Neutrophil (primary cell): ENCODE data around the gene PKP1.

Experiments used
- H3K27ac ChIP-seq: fragments of 200-600 bp; sonication (generic); 2 replicates; pipeline ENCODE4 v1.5.1; 2016; ENCODE audit warnings: mild to moderate bottlenecking, moderate library complexity
- H3K27me3 ChIP-seq: fragments of 200-600 bp; sonication (generic); 2 replicates; pipeline ENCODE4 v1.6.0; 2016; ENCODE audit warnings: mild to moderate bottlenecking
- H3K36me3 ChIP-seq: fragments of 200-600 bp; sonication (generic); 2 replicates; pipeline ENCODE4 v1.5.1; 2017
- H3K4me1 ChIP-seq, 2 experiments: fragments of 200-600 bp in 1 of 2; sonication (generic) in 1 of 2; 1 replicate in 1 of 2; 2 replicates in 1 of 2; pipeline versions ENCODE4 v1.5.1 to v1.6.1; 2013 to 2016; ENCODE audit warnings: low read depth in 1 of 2, low read length in 1 of 2, mild to moderate bottlenecking in 1 of 2, moderate library complexity in 1 of 2; ENCODE audit not compliant: control insufficient read depth in 1 of 2, insufficient read depth in 1 of 2
- H3K4me3 ChIP-seq, 2 experiments: fragments of 200-600 bp in 1 of 2; sonication (generic) in 1 of 2; 1 replicate in 1 of 2; 2 replicates in 1 of 2; pipeline ENCODE4 v1.5.1; 2013 to 2016; ENCODE audit warnings: low read depth in 1 of 2, low read length in 1 of 2, mild to moderate bottlenecking in 1 of 2, moderate library complexity in 1 of 2
- H3K9me3 ChIP-seq: fragments of 200-600 bp; sonication (generic); 2 replicates; pipeline ENCODE4 v1.5.1; 2016
- TF ChIP-seq, protein P1 (sequence below): fragments of 200-600 bp; sonication (generic); IDR thresholded peaks from 2 replicates; pipeline ENCODE4 v1.5.1; 2016; ENCODE audit warnings: antibody characterized with exemption

Gene PKP1

DNA sequence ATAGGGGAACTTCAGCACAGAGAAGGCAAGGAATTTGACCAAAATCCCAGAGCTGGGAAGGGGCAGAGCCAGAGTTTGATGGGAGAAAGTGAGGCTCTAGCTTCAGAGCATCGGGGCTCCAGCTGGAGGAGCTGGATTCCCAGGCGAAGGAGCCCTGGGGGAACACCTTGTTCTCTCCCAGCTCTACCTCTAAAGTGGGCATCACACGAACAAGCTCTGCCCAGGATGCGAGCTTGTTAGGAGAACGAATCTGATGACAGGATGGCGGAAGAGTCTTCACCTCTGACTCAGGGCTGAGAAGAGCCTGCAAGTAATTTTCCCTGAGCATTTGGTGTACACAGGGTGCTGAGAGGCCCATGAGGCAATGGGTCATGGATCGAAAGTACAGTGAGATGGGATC is 72.2 kb downstream of the PKP1 start:
- Histone ChIP-seq H3K27ac (no peak overlapping the region), H3K9me3 (no peaks in the 10 kb centered on the region), H3K27me3 (peaks cover 16% of the 10 kb centered on the region), H3K4me3 (no peak overlapping the region), H3K36me3 (no peaks in the 10 kb centered on the region), H3K4me1 (no peaks in the 10 kb centered on the region)
- TF ChIP-seq, protein P1, sequence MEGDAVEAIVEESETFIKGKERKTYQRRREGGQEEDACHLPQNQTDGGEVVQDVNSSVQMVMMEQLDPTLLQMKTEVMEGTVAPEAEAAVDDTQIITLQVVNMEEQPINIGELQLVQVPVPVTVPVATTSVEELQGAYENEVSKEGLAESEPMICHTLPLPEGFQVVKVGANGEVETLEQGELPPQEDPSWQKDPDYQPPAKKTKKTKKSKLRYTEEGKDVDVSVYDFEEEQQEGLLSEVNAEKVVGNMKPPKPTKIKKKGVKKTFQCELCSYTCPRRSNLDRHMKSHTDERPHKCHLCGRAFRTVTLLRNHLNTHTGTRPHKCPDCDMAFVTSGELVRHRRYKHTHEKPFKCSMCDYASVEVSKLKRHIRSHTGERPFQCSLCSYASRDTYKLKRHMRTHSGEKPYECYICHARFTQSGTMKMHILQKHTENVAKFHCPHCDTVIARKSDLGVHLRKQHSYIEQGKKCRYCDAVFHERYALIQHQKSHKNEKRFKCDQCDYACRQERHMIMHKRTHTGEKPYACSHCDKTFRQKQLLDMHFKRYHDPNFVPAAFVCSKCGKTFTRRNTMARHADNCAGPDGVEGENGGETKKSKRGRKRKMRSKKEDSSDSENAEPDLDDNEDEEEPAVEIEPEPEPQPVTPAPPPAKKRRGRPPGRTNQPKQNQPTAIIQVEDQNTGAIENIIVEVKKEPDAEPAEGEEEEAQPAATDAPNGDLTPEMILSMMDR, result no peak

- Histone ChIP-seq H3K27me3 (peaks cover 9% of the 10 kb centered on the region), H3K4me3 (no peak overlapping the region), H3K27ac (no peak overlapping the region), H3K36me3 (no peaks in the 10 kb centered on the region), H3K4me1 (no peaks in the 10 kb centered on the region), H3K9me3 (no peaks in the 10 kb centered on the region)
- TF ChIP-seq, protein P1, result no peak
Observed at GRCh38 chr1:201356236-201356635, 72.9 kb downstream of the PKP1 start.

DNA sequence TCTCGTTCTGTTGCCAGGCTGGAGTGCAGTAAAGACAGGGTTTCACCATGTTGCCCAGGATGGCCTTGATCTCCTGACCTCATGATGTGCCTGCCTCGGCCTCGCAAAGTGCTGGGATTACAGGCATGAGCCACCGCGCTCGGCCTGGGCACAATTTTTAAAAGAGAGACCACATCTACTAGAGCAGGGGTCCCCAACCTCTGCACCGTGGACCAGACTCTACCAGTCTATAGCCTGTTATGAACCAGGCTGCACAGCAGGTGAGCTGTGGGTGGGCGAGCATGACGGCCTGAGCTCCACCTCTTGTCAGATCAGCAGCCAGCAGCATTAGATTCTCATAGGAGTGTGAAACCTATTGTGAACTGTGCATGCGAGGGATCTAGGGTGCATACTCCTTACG is 73.4 kb downstream of the PKP1 start:
- no peaks in the 10 kb centered on the region for H3K9me3 ChIP-seq
- no peaks in the 10 kb centered on the region for H3K36me3 ChIP-seq
- H3K27me3 ChIP-seq, result peaks cover 9% of the 10 kb centered on the region
- no peaks in the 10 kb centered on the region for H3K4me1 ChIP-seq
- no peak overlapping the region for H3K27ac ChIP-seq
- TF ChIP-seq, protein P1, result no peak
- H3K4me3 ChIP-seq, result no peak overlapping the region

- TF ChIP-seq, protein P1, result no peak
- Histone ChIP-seq H3K4me1 (no peaks in the 10 kb centered on the region), H3K4me3 (no peak overlapping the region), H3K27ac (no peak overlapping the region), H3K36me3 (no peaks in the 10 kb centered on the region), H3K9me3 (no peaks in the 10 kb centered on the region), H3K27me3 (peaks cover 9% of the 10 kb centered on the region)
Observed at GRCh38 chr1:201357211-201357610, 73.9 kb downstream of the PKP1 start.

GRCh38 chr1:201357636-201358348 is 74.5 kb downstream of the PKP1 start:
- no peaks in the 10 kb centered on the region for H3K4me1 ChIP-seq
- H3K36me3 ChIP-seq, result no peaks in the 10 kb centered on the region
- no peak overlapping the region for H3K4me3 ChIP-seq
- H3K9me3 ChIP-seq, result no peaks in the 10 kb centered on the region
- peaks cover 12% of the 10 kb centered on the region for H3K27me3 ChIP-seq
- TF ChIP-seq, protein P1, result no peak
- H3K27ac ChIP-seq, result no peak overlapping the region
